Measurements from ENCODE around the gene ABHD13. TPM values are rescaled to one million over a fixed set of nuclear protein-coding genes. Genes with fewer than 3 reads are reported as not detected.

Gene ABHD13
- total and polyA plus RNA-seq, 8 donors, result 1.4 to 25.3 (median 5.5) TPM

DNA sequence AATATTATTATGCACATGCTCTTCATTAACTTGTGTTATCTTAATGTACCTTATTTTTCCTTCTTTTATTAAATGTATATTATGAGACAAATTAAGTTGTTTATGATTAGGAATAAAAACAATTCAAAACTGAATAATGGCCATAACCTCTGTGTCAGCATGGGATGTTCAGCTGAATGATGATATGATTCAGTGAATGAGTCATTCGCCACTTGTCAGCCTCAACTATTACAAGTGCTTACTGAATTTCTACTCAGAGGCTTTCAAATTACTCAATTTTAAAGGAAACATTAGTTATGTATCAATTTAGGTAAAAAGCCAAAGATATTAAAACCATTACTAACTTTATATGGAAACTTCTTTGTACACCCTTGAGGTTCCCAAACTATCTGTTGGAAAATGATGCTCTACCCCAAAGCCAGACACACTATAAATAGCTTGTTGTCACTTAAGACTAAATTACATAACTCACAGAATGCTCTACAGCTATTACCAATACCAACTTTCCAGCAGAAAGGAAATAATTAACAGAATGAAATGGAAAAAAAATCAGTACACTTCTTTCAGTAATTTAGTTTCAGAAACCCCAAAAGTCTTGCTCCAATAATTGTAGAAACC, 17.3 kb upstream of the ABHD13 start:
- Histone ChIP-seq H3K9me3 (peaks cover 0 to under 1% (median under 1%) of the 10 kb centered on the region in 4 donors), H3K4me1 (no peaks in the 10 kb centered on the region), H3K27ac (no peak overlapping the region), H3K4me3 (no peak overlapping the region), H3K27me3 (no peaks in the 10 kb centered on the region), H3K36me3 (no peaks in the 10 kb centered on the region)
- DNase-seq, result no peak
- WGBS, 5 donors, result 76 to 90% (median 81%) methylated on average over 1 of the region's 1 CpG
- TF ChIP-seq, protein P1, sequence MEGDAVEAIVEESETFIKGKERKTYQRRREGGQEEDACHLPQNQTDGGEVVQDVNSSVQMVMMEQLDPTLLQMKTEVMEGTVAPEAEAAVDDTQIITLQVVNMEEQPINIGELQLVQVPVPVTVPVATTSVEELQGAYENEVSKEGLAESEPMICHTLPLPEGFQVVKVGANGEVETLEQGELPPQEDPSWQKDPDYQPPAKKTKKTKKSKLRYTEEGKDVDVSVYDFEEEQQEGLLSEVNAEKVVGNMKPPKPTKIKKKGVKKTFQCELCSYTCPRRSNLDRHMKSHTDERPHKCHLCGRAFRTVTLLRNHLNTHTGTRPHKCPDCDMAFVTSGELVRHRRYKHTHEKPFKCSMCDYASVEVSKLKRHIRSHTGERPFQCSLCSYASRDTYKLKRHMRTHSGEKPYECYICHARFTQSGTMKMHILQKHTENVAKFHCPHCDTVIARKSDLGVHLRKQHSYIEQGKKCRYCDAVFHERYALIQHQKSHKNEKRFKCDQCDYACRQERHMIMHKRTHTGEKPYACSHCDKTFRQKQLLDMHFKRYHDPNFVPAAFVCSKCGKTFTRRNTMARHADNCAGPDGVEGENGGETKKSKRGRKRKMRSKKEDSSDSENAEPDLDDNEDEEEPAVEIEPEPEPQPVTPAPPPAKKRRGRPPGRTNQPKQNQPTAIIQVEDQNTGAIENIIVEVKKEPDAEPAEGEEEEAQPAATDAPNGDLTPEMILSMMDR (IDR thresholded peaks at IDR 0.05), result no peak
- intact Hi-C loops (cut with DNase I; ENCODE audit: low total_unique reads), result no loop called here

DNA sequence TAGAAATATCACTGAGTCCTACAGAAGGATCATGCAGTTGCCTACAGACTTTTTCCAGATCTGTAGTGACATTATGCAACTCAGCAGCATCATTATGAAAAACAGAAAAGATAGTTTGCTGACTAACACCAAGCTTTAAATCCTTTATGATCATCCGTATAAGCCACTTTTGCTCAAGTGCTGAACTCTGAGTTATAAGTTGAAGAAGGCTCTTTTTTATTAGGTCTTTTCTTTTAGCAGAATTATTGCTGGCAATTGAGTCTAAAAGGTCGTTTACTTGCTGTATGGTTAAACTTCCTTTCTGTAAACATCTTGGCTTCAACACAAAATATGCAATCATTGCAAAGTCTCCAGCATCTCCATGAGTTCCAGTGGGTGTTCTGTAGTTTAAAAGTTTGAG, 7.6 kb upstream of the ABHD13 start:
- Histone ChIP-seq H3K27ac (no peak overlapping the region), H3K4me1 (peaks cover 8 to 13% (median 12%) of the 10 kb centered on the region in 4 donors), H3K27me3 (no peaks in the 10 kb centered on the region), H3K4me3 (no peak overlapping the region), H3K9me3 (no peaks in the 10 kb centered on the region), H3K36me3 (peaks cover 6 to 35% (median 23%) of the 10 kb centered on the region in 4 donors)
- no peak for TF ChIP-seq EP300 (IDR thresholded peaks at IDR 0.05)
- intact Hi-C loops (cut with DNase I; ENCODE audit: low total_unique reads), result no loop called here
- DNase-seq, result no peak
- WGBS, 5 donors, result 76 to 85% (median 79%) methylated on average over 2 of the region's 2 CpGs

DNA sequence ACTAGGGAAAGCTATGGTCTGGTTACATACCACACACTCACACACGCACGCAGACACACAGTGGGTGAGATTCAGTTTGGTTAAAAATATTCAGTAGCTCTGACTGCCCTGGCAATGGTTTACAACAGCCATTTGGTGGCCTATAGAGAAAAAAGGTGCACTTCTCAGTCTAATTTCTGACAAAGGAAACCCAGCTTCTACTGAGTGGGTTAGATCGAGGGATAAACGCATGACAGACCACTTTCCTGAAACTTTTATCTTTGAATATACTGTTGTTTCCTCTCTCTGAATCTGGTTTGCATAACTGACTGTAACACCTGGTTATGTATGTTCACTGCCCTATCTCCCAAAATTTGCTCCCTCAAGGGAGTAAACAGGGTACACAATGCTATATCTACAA, 5.3 kb upstream of the ABHD13 start:
- H3K4me3 ChIP-seq, result no peak overlapping the region

DNA sequence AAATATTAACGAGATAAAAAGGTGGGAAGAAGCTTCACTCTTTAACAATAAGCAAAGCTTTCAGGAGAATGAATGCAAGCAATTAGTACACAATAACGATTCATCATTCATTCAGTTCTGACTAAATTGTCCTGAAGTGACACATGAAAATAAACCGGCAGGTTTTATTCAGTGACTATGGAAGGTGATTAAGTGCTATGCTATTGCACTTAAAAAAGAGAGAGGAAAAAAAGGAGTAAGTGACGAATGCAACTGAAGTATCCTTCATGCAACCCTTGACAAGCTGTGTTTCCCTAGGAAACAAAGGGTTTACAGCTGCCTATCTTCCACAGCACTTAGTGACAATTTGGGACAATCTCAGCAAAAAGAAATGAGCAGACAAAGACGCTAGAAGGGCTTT, 4.2 kb upstream of the ABHD13 start:
- no peak for DNase-seq
- intact Hi-C loops (cut with DNase I; ENCODE audit: low total_unique reads), result no loop called here
- no peaks in the 10 kb centered on the region for H3K9me3 ChIP-seq
- no peaks in the 10 kb centered on the region for H3K27me3 ChIP-seq
- 57 to 72% (median 69%) methylated on average over 5 of the region's 5 CpGs for WGBS, 5 donors
- peak overlapping the region in 2 of 5 donors; percentile 77 to 84 for H3K27ac ChIP-seq
- TF ChIP-seq POLR2A (IDR thresholded peaks at IDR 0.05) (no peak), EP300 (IDR thresholded peaks at IDR 0.05) (no peak), POLR2AphosphoS5 (IDR thresholded peaks at IDR 0.05) (no peak)
- TF ChIP-seq, protein P1 (IDR thresholded peaks at IDR 0.05), result no peak
- peaks cover 20 to 37% (median 28%) of the 10 kb centered on the region in 4 donors for H3K4me1 ChIP-seq
- H3K4me3 ChIP-seq, result peak overlapping the region in 2 of 4 donors; percentile 41 to 50
- H3K36me3 ChIP-seq, result peaks cover 6 to 29% (median 21%) of the 10 kb centered on the region in 4 donors

More for the DNA sequence above, 5.3 kb upstream of the ABHD13 start:
- Histone ChIP-seq H3K9me3 (no peaks in the 10 kb centered on the region), H3K4me1 (peaks cover 20 to 36% (median 27%) of the 10 kb centered on the region in 4 donors), H3K27ac (no peak overlapping the region), H3K36me3 (peaks cover 6 to 35% (median 23%) of the 10 kb centered on the region in 4 donors), H3K27me3 (no peaks in the 10 kb centered on the region)
- 85 to 92% (median 90%) methylated on average over 4 of the region's 4 CpGs for WGBS, 5 donors
- intact Hi-C loops (cut with DNase I; ENCODE audit: low total_unique reads), result no loop called here
- DNase-seq, result no peak
- no peak for TF ChIP-seq POLR2AphosphoS5 (IDR thresholded peaks at IDR 0.05)
- TF ChIP-seq EP300 (IDR thresholded peaks at IDR 0.05), result no peak

DNA sequence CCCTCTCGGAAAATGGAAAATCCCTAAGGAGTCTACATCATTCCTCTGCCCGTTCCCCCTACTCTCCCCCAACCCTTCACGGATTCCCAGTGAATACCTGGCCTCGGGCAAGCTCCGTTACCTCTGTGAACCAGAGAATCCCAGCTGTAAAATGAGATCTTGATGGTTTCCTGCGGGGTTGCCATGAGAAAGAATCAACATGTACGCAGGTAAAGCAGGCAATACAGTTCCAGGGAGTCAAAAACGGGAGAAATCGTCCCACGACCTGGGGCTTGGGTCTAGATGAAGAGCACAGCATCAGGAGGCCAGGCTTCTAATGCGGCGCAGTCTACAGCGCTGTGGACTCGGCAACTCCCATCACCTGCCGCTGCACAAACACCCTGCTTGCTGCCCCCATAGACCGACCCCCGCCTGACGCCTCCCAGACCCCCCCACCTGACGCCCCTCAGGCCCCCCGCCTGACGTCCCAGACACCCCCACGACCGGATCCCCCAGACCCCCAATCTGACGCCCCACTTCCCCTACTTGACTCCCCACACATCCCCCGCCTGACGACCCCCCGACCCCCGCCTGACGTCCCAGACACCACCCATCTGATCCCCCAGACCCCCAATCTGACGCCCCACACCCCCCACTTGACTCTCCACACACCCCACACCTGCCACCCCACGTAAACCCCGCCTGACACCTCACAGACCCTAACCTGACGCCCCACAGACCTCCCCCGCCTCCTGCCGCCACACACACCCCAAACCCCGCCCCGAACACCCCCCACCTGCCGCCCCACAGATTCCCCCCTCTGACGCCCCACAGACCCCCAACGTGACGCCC, 3.5 kb upstream of the ABHD13 start:
- H3K27ac ChIP-seq, result peak overlapping the region in 4 of 5 donors; percentile 39 to 84 (median 65)
- H3K4me1 ChIP-seq, result peaks cover 26 to 44% (median 34%) of the 10 kb centered on the region in 4 donors
- intact Hi-C loops (cut with DNase I; ENCODE audit: low total_unique reads), result no loop called here
- TF ChIP-seq POLR2AphosphoS5 (IDR thresholded peaks at IDR 0.05) (no peak), EP300 (IDR thresholded peaks at IDR 0.05) (no peak), POLR2A (IDR thresholded peaks at IDR 0.05) (no peak)
- TF ChIP-seq, protein P1 (IDR thresholded peaks at IDR 0.05), result no peak
- 9 to 50% (median 20%) methylated on average over 7 to 41 of the region's 41 CpGs for WGBS, 5 donors
- H3K9me3 ChIP-seq, result no peaks in the 10 kb centered on the region
- H3K4me3 ChIP-seq, result peak overlapping the region; percentile 41 to 53 (median 48)
- H3K36me3 ChIP-seq, result peaks cover 6 to 22% (median 15%) of the 10 kb centered on the region in 4 donors
- peak in 1 of 2 donors; percentile 58 for DNase-seq
- H3K27me3 ChIP-seq, result no peaks in the 10 kb centered on the region
